Progenitor cell of endocrine pancreas (in vitro differentiated cells): ENCODE measurements around the gene BICC1. TPM values are rescaled to one million over a fixed set of nuclear protein-coding genes. Genes with fewer than 3 reads are reported as not detected.

Experiments
- DNase-seq: peaks from one replicate; pipeline ENCODE4 v3.0.0; 2021; ENCODE audit warnings: low spot score; ENCODE audit not compliant: unreplicated experiment
- H3K27ac Mint-ChIP-seq: 2 replicates; pipeline ENCODE4 v1.8.0; 2021; ENCODE audit warnings: mild to moderate bottlenecking, moderate library complexity, mixed read lengths
- H3K27me3 Mint-ChIP-seq: 2 replicates; pipeline ENCODE4 v1.8.0; 2021; ENCODE audit warnings: mixed read lengths
- H3K36me3 Mint-ChIP-seq: 2 replicates; pipeline ENCODE4 v1.8.0; 2022; ENCODE audit warnings: mixed read lengths; ENCODE audit not compliant: insufficient read depth
- H3K4me1 Mint-ChIP-seq: 2 replicates; pipeline ENCODE4 v1.8.0; 2021; ENCODE audit warnings: low read depth, mixed read lengths
- H3K4me3 Mint-ChIP-seq: 2 replicates; pipeline ENCODE4 v1.8.0; 2021; ENCODE audit warnings: low read depth, mild to moderate bottlenecking, moderate library complexity, mixed read lengths
- H3K9me3 Mint-ChIP-seq: 2 replicates; pipeline ENCODE4 v1.8.0; 2021; ENCODE audit warnings: low read depth, mixed read lengths
- CTCF ChIP-seq: fragments of 200-600 bp; sonication (generic); IDR thresholded peaks from one replicate; pipeline ENCODE4 v1.5.0; 2021; ENCODE audit warnings: antibody characterized with exemption, mild to moderate bottlenecking; ENCODE audit not compliant: unreplicated experiment
- total RNA-seq: library from RNA; stranded (reverse); gene quantifications from 2 replicates; pipeline ENCODE4 v1.2.1, GENCODE V29; 2021

Gene BICC1
- total RNA-seq, 1 donor from 2014 or later: 4.9 TPM

- Mint-ChIP-seq H3K4me1 (no peaks in the 10 kb centered on the region), H3K36me3 (peaks cover 1% of the 10 kb centered on the region), H3K4me3 (no peak overlapping the region), H3K9me3 (peaks cover 4% of the 10 kb centered on the region), H3K27me3 (no peaks in the 10 kb centered on the region), H3K27ac (no peak overlapping the region)
- no peak for TF ChIP-seq CTCF
- DNase-seq: no peak
Observed at GRCh38 chr10:58706836-58707235, 194.2 kb downstream of the BICC1 start.

DNA sequence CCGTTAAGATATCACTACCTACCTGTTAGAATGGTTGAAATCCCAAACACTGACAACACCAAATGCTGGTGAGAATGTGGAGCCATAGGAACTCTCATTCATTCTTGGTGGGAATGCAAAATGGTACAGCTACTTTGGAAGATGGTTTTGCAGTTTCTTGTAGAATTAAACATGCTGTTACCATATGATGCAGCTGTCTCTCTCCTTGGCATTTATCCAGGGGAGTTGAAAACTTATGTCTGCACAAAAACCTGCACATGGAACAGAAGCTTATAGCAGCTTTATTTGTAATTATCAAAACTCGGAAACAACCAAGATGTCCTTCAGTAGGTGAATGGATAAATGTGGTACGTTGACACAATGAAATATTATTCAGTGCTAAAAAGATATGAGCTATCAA lies 199.5 kb downstream of the BICC1 start:
- no peak overlapping the region for H3K4me3 Mint-ChIP-seq
- peaks cover 1% of the 10 kb centered on the region for H3K36me3 Mint-ChIP-seq
- H3K27ac Mint-ChIP-seq: no peak overlapping the region
- H3K4me1 Mint-ChIP-seq: no peaks in the 10 kb centered on the region
- no peaks in the 10 kb centered on the region for H3K27me3 Mint-ChIP-seq
- no peak for DNase-seq
- no peaks in the 10 kb centered on the region for H3K9me3 Mint-ChIP-seq
- TF ChIP-seq CTCF: no peak

- H3K4me1 Mint-ChIP-seq: no peaks in the 10 kb centered on the region
Observed at GRCh38 chr10:58712982-58713381, 200.3 kb downstream of the BICC1 start.

DNA sequence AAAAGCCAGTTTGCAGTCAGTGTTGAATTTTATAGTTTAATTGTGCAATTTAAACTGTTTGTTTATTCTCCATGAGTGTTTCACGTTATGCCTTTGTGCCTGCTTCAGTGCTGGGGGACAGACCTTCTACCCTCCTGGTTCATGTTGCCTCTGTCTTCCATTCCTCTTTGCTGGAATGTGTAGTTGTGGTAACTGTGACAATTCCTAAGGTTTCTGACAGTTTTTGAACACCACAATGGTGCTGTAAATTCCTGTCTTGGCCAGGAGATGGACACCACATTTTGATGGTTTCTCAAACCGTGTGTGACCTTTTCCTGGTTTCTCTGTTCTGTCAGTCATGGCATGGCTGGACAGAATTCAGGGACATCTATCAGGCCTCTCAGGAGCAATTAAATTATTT lies 201.7 kb downstream of the BICC1 start:
- Mint-ChIP-seq H3K4me3 (no peak overlapping the region), H3K9me3 (no peaks in the 10 kb centered on the region), H3K27ac (no peak overlapping the region), H3K36me3 (no peaks in the 10 kb centered on the region), H3K4me1 (no peaks in the 10 kb centered on the region), H3K27me3 (no peaks in the 10 kb centered on the region)
- DNase-seq: no peak
- TF ChIP-seq CTCF: no peak

More at GRCh38 chr10:58712982-58713381, 200.3 kb downstream of the BICC1 start:
- no peak overlapping the region for H3K27ac Mint-ChIP-seq
- TF ChIP-seq CTCF: peak; percentile 30
- no peak for DNase-seq
- H3K27me3 Mint-ChIP-seq: no peaks in the 10 kb centered on the region
- H3K4me3 Mint-ChIP-seq: no peak overlapping the region
- H3K9me3 Mint-ChIP-seq: no peaks in the 10 kb centered on the region
- H3K36me3 Mint-ChIP-seq: no peaks in the 10 kb centered on the region

- H3K27ac Mint-ChIP-seq: no peak overlapping the region
- H3K4me3 Mint-ChIP-seq: no peak overlapping the region
- no peaks in the 10 kb centered on the region for H3K9me3 Mint-ChIP-seq
- no peak for DNase-seq
- no peak for TF ChIP-seq CTCF
- no peaks in the 10 kb centered on the region for H3K36me3 Mint-ChIP-seq
- H3K27me3 Mint-ChIP-seq: no peaks in the 10 kb centered on the region
- no peaks in the 10 kb centered on the region for H3K4me1 Mint-ChIP-seq
Observed at GRCh38 chr10:58715061-58715460, 202.4 kb downstream of the BICC1 start.
